ENCODE data around the gene DAND5. TPM values are rescaled to one million over a fixed set of nuclear protein-coding genes. Genes with fewer than 3 reads are reported as not detected.

Gene DAND5
- total RNA-seq, 1 donor from 2014 or later = 0.07 TPM

GRCh38 chr19:13015361-13016223, 46.2 kb downstream of the DAND5 start:
- H3K27ac ChIP-seq = no peak overlapping the region
- peaks cover 56% of the 10 kb centered on the region for H3F3A ChIP-seq (ENCODE audit: low read depth)
- TF ChIP-seq, protein P1, sequence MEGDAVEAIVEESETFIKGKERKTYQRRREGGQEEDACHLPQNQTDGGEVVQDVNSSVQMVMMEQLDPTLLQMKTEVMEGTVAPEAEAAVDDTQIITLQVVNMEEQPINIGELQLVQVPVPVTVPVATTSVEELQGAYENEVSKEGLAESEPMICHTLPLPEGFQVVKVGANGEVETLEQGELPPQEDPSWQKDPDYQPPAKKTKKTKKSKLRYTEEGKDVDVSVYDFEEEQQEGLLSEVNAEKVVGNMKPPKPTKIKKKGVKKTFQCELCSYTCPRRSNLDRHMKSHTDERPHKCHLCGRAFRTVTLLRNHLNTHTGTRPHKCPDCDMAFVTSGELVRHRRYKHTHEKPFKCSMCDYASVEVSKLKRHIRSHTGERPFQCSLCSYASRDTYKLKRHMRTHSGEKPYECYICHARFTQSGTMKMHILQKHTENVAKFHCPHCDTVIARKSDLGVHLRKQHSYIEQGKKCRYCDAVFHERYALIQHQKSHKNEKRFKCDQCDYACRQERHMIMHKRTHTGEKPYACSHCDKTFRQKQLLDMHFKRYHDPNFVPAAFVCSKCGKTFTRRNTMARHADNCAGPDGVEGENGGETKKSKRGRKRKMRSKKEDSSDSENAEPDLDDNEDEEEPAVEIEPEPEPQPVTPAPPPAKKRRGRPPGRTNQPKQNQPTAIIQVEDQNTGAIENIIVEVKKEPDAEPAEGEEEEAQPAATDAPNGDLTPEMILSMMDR (IDR thresholded peaks at IDR 0.05) = no peak
- peak; percentile 3 for TF ChIP-seq EZH2phosphoT487 (IDR thresholded peaks at IDR 0.05)
- no peaks in the 10 kb centered on the region for H3K9me3 Mint-ChIP-seq
- no peak overlapping the region for H3K4me2 ChIP-seq
- H3K9me3 ChIP-seq (ENCODE audit: low read depth) = no peaks in the 10 kb centered on the region
- no peak overlapping the region for H2AFZ ChIP-seq (replicated peaks)
- no peaks in the 10 kb centered on the region for H3K36me3 Mint-ChIP-seq
- H3K4me3 ChIP-seq = no peak overlapping the region
- H3K27me3 Mint-ChIP-seq (ENCODE audit: insufficient read depth, low read depth) = peaks cover 95% of the 10 kb centered on the region
- H3K9ac ChIP-seq = no peak overlapping the region
- peaks cover 99% of the 10 kb centered on the region for H4K20me1 ChIP-seq (ENCODE audit: low read depth)
- H3K4me3 Mint-ChIP-seq = peak overlapping the region; percentile 18
- H3K4me1 ChIP-seq = peaks cover 24% of the 10 kb centered on the region
- H3K79me2 ChIP-seq (ENCODE audit: low read depth) = no peaks in the 10 kb centered on the region
- no peaks in the 10 kb centered on the region for H3K36me3 ChIP-seq
- peaks cover 100% of the 10 kb centered on the region for H3K27me3 ChIP-seq
- H3K27ac Mint-ChIP-seq = no peak overlapping the region
- peaks cover 20% of the 10 kb centered on the region for H3K4me1 Mint-ChIP-seq
- DNase-seq (ENCODE audit: low spot score) = peak; percentile 62

DNA sequence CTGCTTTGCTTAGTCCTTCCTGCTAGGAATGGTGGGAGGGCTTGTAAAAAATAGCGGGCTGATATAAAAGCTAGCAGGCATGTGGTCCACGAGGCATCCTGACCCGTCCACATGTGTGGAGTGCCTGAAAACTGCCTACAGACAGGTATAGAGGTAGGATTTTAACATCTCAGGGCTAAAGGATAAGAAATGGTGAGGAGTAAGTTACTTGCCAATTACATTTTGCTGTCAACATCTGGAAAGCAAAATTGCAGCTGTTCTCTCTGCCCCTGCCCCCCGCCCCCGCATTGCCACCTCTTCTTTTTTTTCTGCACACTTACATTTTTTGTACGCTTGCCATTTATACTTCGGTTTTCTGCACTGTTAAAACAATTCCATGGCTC, 46.9 kb downstream of the DAND5 start:
- H3K36me3 Mint-ChIP-seq = no peaks in the 10 kb centered on the region
- Histone ChIP-seq H3K9me3 (ENCODE audit: low read depth) (no peaks in the 10 kb centered on the region), H3K27me3 (peaks cover 100% of the 10 kb centered on the region), H3K27ac (no peak overlapping the region), H3K4me2 (no peak overlapping the region), H3K9ac (no peak overlapping the region), H3F3A (ENCODE audit: low read depth) (peaks cover 56% of the 10 kb centered on the region), H4K20me1 (ENCODE audit: low read depth) (peaks cover 99% of the 10 kb centered on the region), H3K79me2 (ENCODE audit: low read depth) (no peaks in the 10 kb centered on the region), H2AFZ (replicated peaks) (no peak overlapping the region), H3K36me3 (no peaks in the 10 kb centered on the region), H3K4me3 (no peak overlapping the region), H3K4me1 (peaks cover 24% of the 10 kb centered on the region)
- H3K9me3 Mint-ChIP-seq = no peaks in the 10 kb centered on the region
- no peak for TF ChIP-seq EZH2phosphoT487 (IDR thresholded peaks at IDR 0.05)
- TF ChIP-seq, protein P1 (IDR thresholded peaks at IDR 0.05) = no peak
- TF ChIP-seq EZH2 (IDR thresholded peaks at IDR 0.05) = no peak
- peaks cover 20% of the 10 kb centered on the region for H3K4me1 Mint-ChIP-seq
- H3K27me3 Mint-ChIP-seq (ENCODE audit: insufficient read depth, low read depth) = peaks cover 95% of the 10 kb centered on the region
- DNase-seq (ENCODE audit: low spot score) = no peak
- peak overlapping the region; percentile 9 for H3K4me3 Mint-ChIP-seq
- no peak overlapping the region for H3K27ac Mint-ChIP-seq

DNA sequence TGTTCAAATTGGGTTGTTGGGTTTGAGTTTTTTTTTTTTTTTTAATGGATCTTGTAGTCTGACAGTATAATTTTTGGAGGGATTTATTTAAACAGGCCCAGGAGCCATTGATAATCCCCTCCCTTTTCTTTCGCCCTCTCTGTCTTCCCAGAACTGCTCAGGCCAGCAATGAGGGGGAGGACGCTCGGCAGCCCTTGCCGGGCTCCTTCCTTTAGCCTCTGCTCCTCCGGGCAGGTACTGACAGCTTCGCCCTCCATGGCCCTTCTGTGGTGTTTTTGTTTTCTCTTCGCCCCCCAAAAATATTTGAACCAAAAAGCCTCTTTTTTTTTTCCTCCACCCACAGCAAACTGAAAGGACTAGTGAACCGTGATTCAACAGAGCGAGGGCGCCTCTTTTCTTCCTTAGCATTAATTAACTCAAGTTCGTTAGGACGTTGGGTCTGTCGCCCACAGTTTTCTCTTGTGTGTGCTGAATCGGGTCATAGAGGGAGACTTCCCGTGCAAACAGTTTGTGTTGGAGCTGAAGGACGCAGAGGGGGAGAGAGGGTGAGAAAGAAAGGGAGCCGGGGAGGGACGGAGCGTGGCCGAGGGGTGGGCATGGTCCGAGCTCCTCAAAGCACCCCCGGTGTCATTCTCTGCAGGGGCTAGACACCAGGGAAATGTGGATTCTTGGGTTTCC, 47.4 kb downstream of the DAND5 start:
- Mint-ChIP-seq H3K27ac (no peak overlapping the region), H3K4me3 (peak overlapping the region; percentile 9), H3K4me1 (peaks cover 20% of the 10 kb centered on the region), H3K9me3 (no peaks in the 10 kb centered on the region), H3K27me3 (ENCODE audit: insufficient read depth, low read depth) (peaks cover 95% of the 10 kb centered on the region), H3K36me3 (no peaks in the 10 kb centered on the region)
- TF ChIP-seq EZH2phosphoT487 (IDR thresholded peaks at IDR 0.05) (peak; percentile 46), EZH2 (IDR thresholded peaks at IDR 0.05) (peak; percentile 78)
- TF ChIP-seq, protein P1 (IDR thresholded peaks at IDR 0.05) = no peak
- Histone ChIP-seq H3F3A (ENCODE audit: low read depth) (peaks cover 60% of the 10 kb centered on the region), H3K27ac (no peak overlapping the region), H3K27me3 (peaks cover 100% of the 10 kb centered on the region), H3K4me2 (no peak overlapping the region), H3K79me2 (ENCODE audit: low read depth) (no peaks in the 10 kb centered on the region), H3K9ac (no peak overlapping the region), H3K9me3 (ENCODE audit: low read depth) (no peaks in the 10 kb centered on the region), H3K4me3 (no peak overlapping the region), H2AFZ (replicated peaks) (no peak overlapping the region), H3K4me1 (peaks cover 24% of the 10 kb centered on the region), H4K20me1 (ENCODE audit: low read depth) (peaks cover 99% of the 10 kb centered on the region), H3K36me3 (no peaks in the 10 kb centered on the region)
- peak; percentile 75 for DNase-seq (ENCODE audit: low spot score)
